ENCODE results near the gene COBL. TPM values are rescaled to one million over a fixed set of nuclear protein-coding genes. Genes with fewer than 3 reads are reported as not detected.
"Not testable (repeated sequence)": the region's sequence is repeated elsewhere in the genome, so short reads cannot be mapped to it uniquely, and the experiment has no call there.

COBL gene
- total RNA-seq, 3 donors from 2014 or later (not counting 1 experiment from before 2014, with no cell fraction given): not detected

DNA sequence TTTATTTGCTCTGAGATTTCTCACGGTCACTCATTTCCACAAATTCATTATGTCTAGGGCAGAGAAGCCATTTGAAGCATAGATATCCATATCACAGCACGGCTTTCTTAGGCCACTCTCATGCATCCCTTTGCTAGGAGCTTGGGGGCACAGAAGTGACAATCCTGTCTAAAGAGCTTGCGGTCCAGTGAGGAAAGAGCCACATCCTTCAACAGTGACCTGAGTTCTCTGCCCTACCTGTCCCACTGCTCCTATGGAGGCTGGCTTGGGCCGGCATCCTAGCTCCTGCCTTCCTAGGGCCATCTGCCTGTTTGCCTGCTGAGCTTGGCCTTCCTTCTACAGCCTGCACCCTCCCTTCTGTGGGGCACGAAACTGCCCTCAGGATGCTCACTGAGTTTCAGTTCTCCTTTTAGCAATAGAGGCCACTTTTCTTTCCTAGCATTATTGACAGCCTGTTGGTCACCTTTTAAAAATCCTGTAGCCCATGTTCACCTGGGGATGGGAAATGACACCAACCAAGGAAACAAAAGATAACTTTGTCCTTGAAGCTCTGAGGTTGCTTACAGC, 321.8 kb downstream of the COBL start:
- H3K9me3 ChIP-seq (ENCODE audit: control insufficient read depth, insufficient read depth, low read length): no peaks in the 10 kb centered on the region
- peaks cover 0 to 4% of the 10 kb centered on the region in 2 donors for H3K9me3 Mint-ChIP-seq

DNA sequence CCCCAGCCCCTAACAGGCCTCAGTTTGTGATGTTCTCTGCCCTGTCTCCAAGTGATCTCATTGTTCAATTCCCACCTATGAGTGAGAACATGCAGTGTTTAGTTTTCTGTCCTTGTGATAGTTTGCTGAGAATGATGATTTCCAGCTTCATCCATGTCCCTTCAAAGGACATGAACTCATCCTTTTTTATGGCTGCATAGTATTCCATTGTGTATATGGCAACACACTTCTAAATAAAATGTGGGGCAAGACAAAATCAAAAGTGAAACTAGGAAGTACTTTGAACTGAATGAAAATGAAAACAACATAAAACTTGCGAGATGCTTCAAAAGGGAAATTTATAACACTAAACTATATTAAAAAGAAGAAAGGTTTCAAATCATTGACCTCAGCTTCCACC, 326.4 kb downstream of the COBL start:
- H3K4me1 ChIP-seq (ENCODE audit: control insufficient read depth, insufficient read depth, low read length); H3K27me3 ChIP-seq (ENCODE audit: control insufficient read depth, insufficient read depth, low read length); H3K36me3 Mint-ChIP-seq; H3K9me3 Mint-ChIP-seq; H3K36me3 ChIP-seq (ENCODE audit: control insufficient read depth, insufficient read depth, low read length); ATAC-seq; intact Hi-C loops (cut with micrococcal nuclease); H3K4me3 ChIP-seq (ENCODE audit: low read length); H3K27me3 Mint-ChIP-seq (ENCODE audit: low read depth in 2 of 2); H3K27ac Mint-ChIP-seq; H3K9me3 ChIP-seq (ENCODE audit: control insufficient read depth, insufficient read depth, low read length); H3K4me3 Mint-ChIP-seq; H3K27ac ChIP-seq (ENCODE audit: low read length); DNase-seq; H3K4me1 Mint-ChIP-seq: not testable (repeated sequence)
- no CpG with 5 or more reads among the region's 1 CpG for WGBS (ENCODE audit: insufficient coverage)

More for the DNA sequence above, 321.8 kb downstream of the COBL start:
- H3K27me3 ChIP-seq (ENCODE audit: control insufficient read depth, insufficient read depth, low read length): no peaks in the 10 kb centered on the region
- Mint-ChIP-seq H3K27ac (no peak overlapping the region), H3K27me3 (ENCODE audit: low read depth in 2 of 2) (peaks cover 0 to 3% of the 10 kb centered on the region in 2 donors), H3K4me1 (no peaks in the 10 kb centered on the region), H3K4me3 (no peak overlapping the region), H3K36me3 (no peaks in the 10 kb centered on the region)
- no peak overlapping the region for H3K27ac ChIP-seq (ENCODE audit: low read length)
- DNase-seq: no peak
- TF ChIP-seq, protein P1, sequence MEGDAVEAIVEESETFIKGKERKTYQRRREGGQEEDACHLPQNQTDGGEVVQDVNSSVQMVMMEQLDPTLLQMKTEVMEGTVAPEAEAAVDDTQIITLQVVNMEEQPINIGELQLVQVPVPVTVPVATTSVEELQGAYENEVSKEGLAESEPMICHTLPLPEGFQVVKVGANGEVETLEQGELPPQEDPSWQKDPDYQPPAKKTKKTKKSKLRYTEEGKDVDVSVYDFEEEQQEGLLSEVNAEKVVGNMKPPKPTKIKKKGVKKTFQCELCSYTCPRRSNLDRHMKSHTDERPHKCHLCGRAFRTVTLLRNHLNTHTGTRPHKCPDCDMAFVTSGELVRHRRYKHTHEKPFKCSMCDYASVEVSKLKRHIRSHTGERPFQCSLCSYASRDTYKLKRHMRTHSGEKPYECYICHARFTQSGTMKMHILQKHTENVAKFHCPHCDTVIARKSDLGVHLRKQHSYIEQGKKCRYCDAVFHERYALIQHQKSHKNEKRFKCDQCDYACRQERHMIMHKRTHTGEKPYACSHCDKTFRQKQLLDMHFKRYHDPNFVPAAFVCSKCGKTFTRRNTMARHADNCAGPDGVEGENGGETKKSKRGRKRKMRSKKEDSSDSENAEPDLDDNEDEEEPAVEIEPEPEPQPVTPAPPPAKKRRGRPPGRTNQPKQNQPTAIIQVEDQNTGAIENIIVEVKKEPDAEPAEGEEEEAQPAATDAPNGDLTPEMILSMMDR (IDR thresholded peaks at IDR 0.05): no peak
- no peaks in the 10 kb centered on the region for H3K4me1 ChIP-seq (ENCODE audit: control insufficient read depth, insufficient read depth, low read length)
- intact Hi-C loops (cut with micrococcal nuclease): no loop called here
- 81% methylated on average over 5 of the region's 5 CpGs for WGBS (ENCODE audit: insufficient coverage)
- no peaks in the 10 kb centered on the region for H3K36me3 ChIP-seq (ENCODE audit: control insufficient read depth, insufficient read depth, low read length)
- ATAC-seq: no peak
- H3K4me3 ChIP-seq (ENCODE audit: low read length): no peak overlapping the region

DNA sequence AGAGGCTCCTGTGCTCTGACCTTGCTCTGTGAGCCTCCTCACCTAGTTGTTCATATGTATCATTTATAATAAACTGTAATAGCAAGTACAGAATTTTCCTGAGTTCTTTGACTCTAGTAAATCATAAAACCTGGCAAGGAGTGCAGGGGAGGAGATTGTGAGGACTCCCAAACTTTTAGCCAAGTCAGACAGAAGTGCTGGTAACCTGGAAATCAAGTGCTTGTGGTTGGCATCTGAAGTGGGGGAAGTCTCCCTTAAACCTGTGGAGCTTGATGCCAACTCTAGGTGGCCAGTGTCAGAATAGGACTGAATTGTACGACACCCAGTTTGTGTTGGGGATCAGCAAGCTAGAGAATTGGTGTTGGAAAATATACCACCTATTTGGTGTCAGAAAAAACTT, 327.6 kb downstream of the COBL start:
- no peak overlapping the region for H3K27ac ChIP-seq (ENCODE audit: low read length)
- Mint-ChIP-seq H3K9me3 (no peaks in the 10 kb centered on the region), H3K27me3 (ENCODE audit: low read depth in 2 of 2) (no peaks in the 10 kb centered on the region), H3K4me1 (no peaks in the 10 kb centered on the region), H3K27ac (no peak overlapping the region), H3K36me3 (no peaks in the 10 kb centered on the region), H3K4me3 (no peak overlapping the region)
- WGBS (ENCODE audit: insufficient coverage): 100% methylated on average over 1 of the region's 1 CpG
- no peaks in the 10 kb centered on the region for H3K27me3 ChIP-seq (ENCODE audit: control insufficient read depth, insufficient read depth, low read length)
- no peak overlapping the region for H3K4me3 ChIP-seq (ENCODE audit: low read length)
- no peaks in the 10 kb centered on the region for H3K4me1 ChIP-seq (ENCODE audit: control insufficient read depth, insufficient read depth, low read length)
- no peaks in the 10 kb centered on the region for H3K9me3 ChIP-seq (ENCODE audit: control insufficient read depth, insufficient read depth, low read length)
- TF ChIP-seq, protein P1 (IDR thresholded peaks at IDR 0.05): no peak
- intact Hi-C loops (cut with micrococcal nuclease): no loop called here
- no peaks in the 10 kb centered on the region for H3K36me3 ChIP-seq (ENCODE audit: control insufficient read depth, insufficient read depth, low read length)
- ATAC-seq (no peak), DNase-seq (no peak)

DNA sequence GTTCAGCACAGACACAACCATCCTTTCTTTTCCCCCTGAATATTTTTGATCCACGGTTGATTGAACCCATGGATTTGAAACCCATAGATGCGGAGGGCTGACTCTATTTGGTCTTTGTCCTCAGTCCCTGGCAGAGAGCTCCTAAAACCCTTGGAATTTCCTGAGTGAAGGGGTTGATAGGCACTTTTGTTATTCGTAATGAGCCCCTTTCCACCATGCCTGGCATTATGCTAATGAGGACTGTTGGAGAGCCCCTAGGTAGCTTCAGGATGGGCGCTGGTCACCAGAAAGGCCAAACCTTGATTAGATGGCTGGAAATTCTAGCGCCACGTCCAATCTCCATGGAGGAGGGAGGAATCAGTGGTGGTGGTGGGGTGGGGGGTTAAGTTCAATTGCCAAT, 328.1 kb downstream of the COBL start:
- 96% methylated on average over 6 of the region's 6 CpGs for WGBS (ENCODE audit: insufficient coverage)
- Histone ChIP-seq H3K9me3 (ENCODE audit: control insufficient read depth, insufficient read depth, low read length) (no peaks in the 10 kb centered on the region), H3K27ac (ENCODE audit: low read length) (no peak overlapping the region), H3K4me1 (ENCODE audit: control insufficient read depth, insufficient read depth, low read length) (no peaks in the 10 kb centered on the region), H3K36me3 (ENCODE audit: control insufficient read depth, insufficient read depth, low read length) (no peaks in the 10 kb centered on the region), H3K4me3 (ENCODE audit: low read length) (no peak overlapping the region), H3K27me3 (ENCODE audit: control insufficient read depth, insufficient read depth, low read length) (no peaks in the 10 kb centered on the region)
- TF ChIP-seq, protein P1 (IDR thresholded peaks at IDR 0.05): no peak
- no peak overlapping the region for H3K27ac Mint-ChIP-seq
- intact Hi-C loops (cut with micrococcal nuclease): no loop called here
- no peaks in the 10 kb centered on the region for H3K9me3 Mint-ChIP-seq
- no peaks in the 10 kb centered on the region for H3K27me3 Mint-ChIP-seq (ENCODE audit: low read depth in 2 of 2)
- no peaks in the 10 kb centered on the region for H3K36me3 Mint-ChIP-seq
- no peak for DNase-seq
- no peaks in the 10 kb centered on the region for H3K4me1 Mint-ChIP-seq
- H3K4me3 Mint-ChIP-seq: no peak overlapping the region
- no peak for ATAC-seq

Data from natural killer cell (primary cell).